Measurements from ENCODE around the gene STAM. TPM values are rescaled to one million over a fixed set of nuclear protein-coding genes. Genes with fewer than 3 reads are reported as not detected.
A peak's percentile ranks its signal among the peaks of the same experiment; 100 is the strongest.

Gene STAM
- total RNA-seq, 1 donor from 2014 or later, result 35.4 TPM

DNA sequence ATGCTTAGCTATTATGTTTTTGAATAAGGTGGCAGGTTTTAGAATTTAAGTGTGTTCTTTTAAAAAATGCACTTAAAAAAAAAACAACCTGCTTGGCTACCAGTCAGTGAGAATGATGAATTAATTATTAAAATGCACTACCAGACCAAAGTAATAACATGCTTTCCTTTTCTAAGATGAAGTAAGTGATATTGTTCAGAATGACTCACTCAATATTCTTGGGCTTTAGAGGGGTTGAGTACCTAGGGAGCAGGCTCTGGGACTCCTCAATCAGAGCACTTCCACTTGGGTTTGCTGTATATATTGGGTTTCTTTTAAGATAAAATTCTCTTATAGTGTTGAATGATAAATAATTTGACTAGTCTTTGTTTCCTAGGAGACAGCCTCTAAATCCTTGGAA lies 8.6 kb downstream of the STAM start:
- Histone ChIP-seq H3K36me3 (no peaks in the 10 kb centered on the region), H3K4me1 (peaks cover 25% of the 10 kb centered on the region), H3K27ac (no peak overlapping the region), H3K9me3 (no peaks in the 10 kb centered on the region), H3K4me3 (no peak overlapping the region), H3K27me3 (no peaks in the 10 kb centered on the region)
- no peak for TF ChIP-seq CTCF (IDR thresholded peaks at IDR 0.05)
- ATAC-seq (no peak), DNase-seq (no peak)
- intact Hi-C loops (cut with DNase I), result no loop called here

DNA sequence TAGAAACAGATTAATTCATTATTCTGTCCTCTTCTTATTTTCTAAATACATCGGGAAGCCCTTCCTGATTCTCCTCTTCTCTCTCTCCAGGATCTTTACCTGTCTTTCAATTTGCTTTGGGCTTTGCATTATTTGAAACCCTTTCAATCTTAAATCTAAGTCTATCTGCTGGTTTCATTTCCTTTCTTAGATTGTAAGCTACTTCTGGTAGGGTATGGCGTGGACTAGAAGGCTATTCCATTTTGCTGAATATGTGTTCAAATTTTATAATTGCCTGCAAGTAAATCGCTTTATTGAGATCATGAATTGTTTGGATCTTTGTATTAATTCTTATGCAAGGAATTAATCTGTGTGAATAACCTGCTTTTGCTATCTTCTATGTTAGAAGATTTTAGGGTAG lies 11.1 kb downstream of the STAM start:
- Histone ChIP-seq H3K4me1 (peaks cover 18% of the 10 kb centered on the region), H3K4me3 (no peak overlapping the region), H3K27me3 (no peaks in the 10 kb centered on the region), H3K27ac (peak overlapping the region; percentile 2), H3K9me3 (no peaks in the 10 kb centered on the region), H3K36me3 (no peaks in the 10 kb centered on the region)
- intact Hi-C loops (cut with DNase I), result no loop called here
- DNase-seq (no peak), ATAC-seq (no peak)
- no peak for TF ChIP-seq CTCF (IDR thresholded peaks at IDR 0.05)

- Histone ChIP-seq H3K27me3 (no peaks in the 10 kb centered on the region), H3K4me3 (no peak overlapping the region), H3K4me1 (peaks cover 18% of the 10 kb centered on the region), H3K27ac (no peak overlapping the region), H3K9me3 (no peaks in the 10 kb centered on the region), H3K36me3 (peaks cover 5% of the 10 kb centered on the region)
- intact Hi-C loops (cut with DNase I), result no loop called here
- ATAC-seq (peak; percentile 75), DNase-seq (no peak)
- no peak for TF ChIP-seq CTCF (IDR thresholded peaks at IDR 0.05)
These were observed 11.7 kb downstream of the STAM start for GRCh38 chr10:17655567-17656146.

DNA sequence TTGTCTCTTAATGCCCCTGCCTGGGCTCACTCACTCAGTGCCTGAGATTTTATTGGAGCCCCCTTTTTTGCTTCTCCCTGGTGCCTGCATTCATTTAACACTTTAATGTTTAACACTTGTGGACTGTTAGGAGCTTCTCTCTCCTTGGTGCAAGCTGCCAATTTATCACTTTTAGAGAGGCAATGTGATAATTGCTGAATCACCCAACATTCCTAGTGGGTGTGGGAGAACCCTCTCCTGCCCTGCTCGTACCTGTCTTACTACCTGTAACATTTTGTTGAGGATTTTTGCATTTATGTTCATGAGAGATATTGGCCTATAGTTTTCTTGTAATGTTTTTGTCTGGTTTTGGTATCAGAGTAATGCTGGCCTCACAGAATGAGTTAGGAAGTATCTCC lies 13.2 kb downstream of the STAM start:
- Histone ChIP-seq H3K4me3 (no peak overlapping the region), H3K9me3 (no peaks in the 10 kb centered on the region), H3K4me1 (peaks cover 17% of the 10 kb centered on the region), H3K36me3 (peaks cover 18% of the 10 kb centered on the region), H3K27ac (no peak overlapping the region), H3K27me3 (no peaks in the 10 kb centered on the region)
- no peak for ATAC-seq
- no peak for DNase-seq
- intact Hi-C loops (cut with DNase I), result no loop called here
- no peak for TF ChIP-seq CTCF (IDR thresholded peaks at IDR 0.05)

DNA sequence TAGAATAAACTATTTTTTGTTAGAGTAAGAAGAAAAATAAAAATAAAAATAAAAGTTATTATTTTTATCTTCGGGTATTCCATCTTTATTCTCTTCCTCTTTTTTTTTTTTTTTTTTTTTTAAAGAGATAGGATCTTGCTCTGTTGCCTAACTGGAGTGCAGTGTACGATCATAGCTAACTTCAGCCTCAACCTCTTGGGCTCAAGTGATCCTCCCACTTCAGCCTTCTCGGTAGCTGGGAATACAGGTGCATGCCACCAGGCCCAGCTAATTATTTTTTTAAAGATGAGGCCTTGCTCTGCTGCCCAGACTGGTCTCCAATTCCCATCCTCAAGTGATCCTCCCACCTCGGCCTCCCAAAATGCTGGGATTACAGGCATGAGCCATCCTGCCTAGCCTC lies 15.4 kb downstream of the STAM start:
- no peak for DNase-seq
- peaks cover 23% of the 10 kb centered on the region for H3K36me3 ChIP-seq
- peaks cover 16% of the 10 kb centered on the region for H3K4me1 ChIP-seq
- no peak overlapping the region for H3K4me3 ChIP-seq
- intact Hi-C loops (cut with DNase I), result no loop called here
- no peaks in the 10 kb centered on the region for H3K9me3 ChIP-seq
- H3K27me3 ChIP-seq, result no peaks in the 10 kb centered on the region
- ATAC-seq, result no peak
- no peak for TF ChIP-seq CTCF (IDR thresholded peaks at IDR 0.05)
- H3K27ac ChIP-seq, result no peak overlapping the region

- intact Hi-C loops (cut with DNase I), result no loop called here
- H3K4me3 ChIP-seq, result no peak overlapping the region
- H3K27me3 ChIP-seq, result no peaks in the 10 kb centered on the region
- no peaks in the 10 kb centered on the region for H3K9me3 ChIP-seq
- H3K27ac ChIP-seq, result no peak overlapping the region
- ATAC-seq (no peak), DNase-seq (no peak)
- peaks cover 23% of the 10 kb centered on the region for H3K36me3 ChIP-seq
- H3K4me1 ChIP-seq, result peaks cover 23% of the 10 kb centered on the region
- TF ChIP-seq CTCF (IDR thresholded peaks at IDR 0.05), result no peak
These were observed 17.0 kb downstream of the STAM start for GRCh38 chr10:17660921-17661320.

Measured in upper lobe of right lung (tissue), 1 donor.